B cell (primary cell): ENCODE results near the gene BHLHE40. TPM values are rescaled to one million over a fixed set of nuclear protein-coding genes. Genes with fewer than 3 reads are reported as not detected.

Experiments used
- ATAC-seq: fragments of 200-7000 bp; cut with Tn5 transposase; one replicate; pipeline ENCODE4 v1.10.0; 2021; ENCODE audit warnings: low read depth, mild to moderate bottlenecking, moderate number of reproducible peaks, moderate library complexity
- CTCF ChIA-PET: fragments of 350-600 bp; sonication (Branson Sonifier 250); formaldehyde crosslinking; loops from one replicate; lab custom pipeline; 2021; ENCODE audit warnings: antibody characterized with exemption, inconsistent platforms; lab: Charles Lee
- POLR2A ChIA-PET: fragments of 350-600 bp; sonication (Branson Sonifier 250); formaldehyde crosslinking; loops from one replicate; lab custom pipeline; 2021; ENCODE audit warnings: antibody characterized with exemption; lab: Charles Lee
- DNase-seq: peaks from one replicate; pipeline ENCODE4 v3.0.0; 2013
- H2AFZ ChIP-seq: 2 replicates; pipeline ENCODE4 v1.6.1; 2012; ENCODE audit warnings: mild to moderate bottlenecking, low read depth, low read length; ENCODE audit not compliant: insufficient read depth, poor library complexity, severe bottlenecking
- H3K27ac ChIP-seq, 2 donors: 1 replicate in 1 of 2; 2 replicates in 1 of 2; pipeline ENCODE4 v1.5.1; 2012 to 2013; ENCODE audit warnings: low read length in 2 of 2, mild to moderate bottlenecking in 2 of 2, moderate library complexity in 1 of 2
- H3K27me3 ChIP-seq, 4 experiments: fragments of 200-600 bp in 1 of 4; sonication (generic) in 1 of 4; replicated peaks in 1 of 4; 1 replicate in 2 of 4; 2 replicates in 2 of 4; pipeline versions ENCODE4 v1.6.1 to v1.7.0; 2013 to 2016; ENCODE audit warnings: low read length in 3 of 4, mild to moderate bottlenecking in 2 of 4, mixed read lengths in 1 of 4, moderate library complexity in 1 of 4; ENCODE audit not compliant: insufficient read depth in 4 of 4, control insufficient read depth in 3 of 4; ENCODE audit errors: control extremely low read depth in 1 of 4
- H3K36me3 ChIP-seq, 2 experiments: replicated peaks in 1 of 2; 1 replicate in 1 of 2; 2 replicates in 1 of 2; pipeline versions ENCODE4 v1.6.1 to v1.7.1; 2013; ENCODE audit warnings: low read length in 1 of 2; ENCODE audit not compliant: insufficient read depth in 2 of 2, control insufficient read depth in 1 of 2; ENCODE audit errors: control extremely low read depth in 1 of 2, extremely low read depth in 1 of 2
- H3K4me1 ChIP-seq, 2 donors: fragments of 200-600 bp in 1 of 2; sonication (generic) in 1 of 2; 1 replicate in 1 of 2; 2 replicates in 1 of 2; pipeline versions ENCODE4 v1.5.1 to v1.6.1; 2013 to 2017; ENCODE audit warnings: low read length in 2 of 2; ENCODE audit not compliant: control insufficient read depth in 2 of 2, insufficient read depth in 2 of 2
- H3K4me2 ChIP-seq: replicated peaks from 2 replicates; pipeline ENCODE3; 2012; ENCODE audit warnings: mild to moderate bottlenecking, low read depth, low read length; ENCODE audit not compliant: poor library complexity, severe bottlenecking
- H3K4me3 ChIP-seq, 5 experiments: fragments of 200-600 bp in 1 of 5; sonication (generic) in 1 of 5; 1 replicate in 3 of 5; 2 replicates in 2 of 5; pipeline versions ENCODE4 v1.5.1 to v1.7.0; 2011 to 2016; ENCODE audit warnings: low read length in 4 of 5, mild to moderate bottlenecking in 4 of 5, low read depth in 2 of 5, control low read depth in 1 of 5, moderate library complexity in 1 of 5; ENCODE audit not compliant: insufficient read depth in 1 of 5; ENCODE audit errors: control extremely low read depth in 1 of 5, extremely low read depth in 1 of 5
- H3K79me2 ChIP-seq: fragments of 200-600 bp; sonication (generic); one replicate; pipeline ENCODE4 v1.6.0; 2016; ENCODE audit warnings: low read length; ENCODE audit not compliant: control insufficient read depth, insufficient read depth
- H3K9ac ChIP-seq: fragments of 200-600 bp; sonication (generic); 2 replicates; pipeline ENCODE4 v1.6.1; 2017; ENCODE audit warnings: mild to moderate bottlenecking, low read length, moderate library complexity
- H3K9me3 ChIP-seq, 3 donors: one replicate each; pipeline versions ENCODE4 v1.6.1 to v1.7.1; 2013; ENCODE audit warnings: low read length in 2 of 3; ENCODE audit not compliant: control insufficient read depth in 2 of 3, insufficient read depth in 1 of 3; ENCODE audit errors: control extremely low read depth in 1 of 3
- H4K20me1 ChIP-seq: 2 replicates; pipeline ENCODE4 v1.6.0; 2012; ENCODE audit warnings: mild to moderate bottlenecking, low read length; ENCODE audit not compliant: insufficient read depth, control insufficient read depth, poor library complexity, severe bottlenecking
- H3K27ac Mint-ChIP-seq: one replicate; pipeline ENCODE4 v1.8.0; 2021; ENCODE audit warnings: mixed read lengths
- H3K27me3 Mint-ChIP-seq: one replicate; pipeline ENCODE4 v1.8.0; 2021; ENCODE audit warnings: mixed read lengths
- H3K4me1 Mint-ChIP-seq: one replicate; pipeline ENCODE4 v1.8.0; 2021; ENCODE audit warnings: mixed read lengths
- H3K4me3 Mint-ChIP-seq: one replicate; pipeline ENCODE4 v1.8.0; 2021; ENCODE audit warnings: mixed read lengths
- H3K9me3 Mint-ChIP-seq: one replicate; pipeline ENCODE4 v1.8.0; 2022; ENCODE audit warnings: mixed read lengths; ENCODE audit not compliant: insufficient read depth
- CTCF ChIP-seq: fragments of 200-600 bp; IDR thresholded peaks from one replicate; pipeline ENCODE4 v1.8.0; 2022; ENCODE audit warnings: antibody characterized with exemption, mild to moderate bottlenecking
- EZH2 ChIP-seq: IDR thresholded peaks from 2 replicates; pipeline ENCODE4 v1.6.1; 2012; ENCODE audit warnings: borderline replicate concordance, low read depth, mild to moderate bottlenecking, moderate library complexity, low read length; ENCODE audit not compliant: insufficient read depth, poor library complexity, severe bottlenecking
- WGBS: methylation state at CpG from one replicate; pipeline ENCODE4 v1.1.5; 2013; ENCODE audit warnings: missing lambda C conversion rate; ENCODE audit not compliant: insufficient coverage; 5-methylcytosine and 5-hydroxymethylcytosine counted together
- intact Hi-C: fragments of 100-400 bp; cut with micrococcal nuclease; formaldehyde crosslinking; loops from one replicate; pipeline ENCODE4 v1.10.0; 2022
- polyA plus RNA-seq: library from polyadenylated mRNA; depleted of rRNA; stranded (reverse); fragments of >200 nt; gene quantifications from 2 replicates; pipeline ENCODE4 v1.2.3, GENCODE V29; 2012
- total RNA-seq, 2 donors: library from RNA; stranded (reverse); fragments of 120-200 nt in 1 of 2; gene quantifications; 1 replicate in 1 of 2; 2 replicates in 1 of 2; pipeline versions ENCODE4 v1.2.3 to v1.2.4, GENCODE V29; 2013 to 2022

Gene BHLHE40
- total and polyA plus RNA-seq, 2 donors (not counting 1 experiment from before 2014, with no cell fraction given) = 26.2 to 53.8 TPM

GRCh38 chr3:5029715-5030114 is 50.5 kb downstream of the BHLHE40 start:
- Histone ChIP-seq H3K4me3 (no peak overlapping the region), H3K27me3 (no peaks in the 10 kb centered on the region), H3K4me1 (peaks cover 5 to 21% of the 10 kb centered on the region in 2 donors), H3K27ac (no peak overlapping the region), H3K4me2 (no peak overlapping the region), H3K9me3 (no peaks in the 10 kb centered on the region), H3K36me3 (no peaks in the 10 kb centered on the region), H3K79me2 (no peaks in the 10 kb centered on the region), H2AFZ (no peak overlapping the region), H3K9ac (no peak overlapping the region), H4K20me1 (no peaks in the 10 kb centered on the region)
- DNase-seq (no peak), ATAC-seq (no peak)
- ChIA-PET POLR2A (no interaction called here), CTCF (interaction anchor here (1.6 to 6.7 kb wide), 2 partner anchors 49 to 318 kb away, joined by 3 to 79 read pairs; no protein-coding TSS in a partner anchor)
- intact Hi-C loops = no loop called here
- TF ChIP-seq EZH2 (no peak), CTCF (no peak)
- no peaks in the 10 kb centered on the region for H3K27me3 Mint-ChIP-seq
- no CpG with 5 or more reads among the region's 1 CpG for WGBS
- H3K4me3 Mint-ChIP-seq = no peak overlapping the region
- peaks cover 32% of the 10 kb centered on the region for H3K4me1 Mint-ChIP-seq
- H3K27ac Mint-ChIP-seq = no peak overlapping the region
- H3K9me3 Mint-ChIP-seq = no peaks in the 10 kb centered on the region

- Histone ChIP-seq H2AFZ (no peak overlapping the region), H3K4me2 (no peak overlapping the region), H3K4me3 (no peak overlapping the region), H3K9ac (no peak overlapping the region), H4K20me1 (no peaks in the 10 kb centered on the region), H3K9me3 (no peaks in the 10 kb centered on the region), H3K79me2 (no peaks in the 10 kb centered on the region), H3K4me1 (peaks cover 9 to 25% of the 10 kb centered on the region in 2 donors), H3K36me3 (no peaks in the 10 kb centered on the region), H3K27me3 (no peaks in the 10 kb centered on the region), H3K27ac (no peak overlapping the region)
- no peak for DNase-seq
- ChIA-PET CTCF (interaction anchor here (1.6 to 6.7 kb wide), 2 partner anchors 50 to 318 kb away, joined by 3 to 79 read pairs; no protein-coding TSS in a partner anchor), POLR2A (no interaction called here)
- Mint-ChIP-seq H3K9me3 (no peaks in the 10 kb centered on the region), H3K4me3 (no peak overlapping the region), H3K27ac (no peak overlapping the region), H3K4me1 (peaks cover 35% of the 10 kb centered on the region), H3K27me3 (no peaks in the 10 kb centered on the region)
- TF ChIP-seq CTCF = no peak
- ATAC-seq = no peak
- 100% methylated on average over 2 of the region's 5 CpGs for WGBS
- intact Hi-C loops = no loop called here
Measured at GRCh38 chr3:5030152-5030551, 50.9 kb downstream of the BHLHE40 start.
